Stimulated activated CD8-positive, alpha-beta memory T cell treated with anti-CD3 and anti-CD28 coated beads, Interleukin-15, amount 100 ng/mL, for 1 hour (primary cell): Measurements from ENCODE around the gene CDK3.
"Not testable (repeated sequence)": the region's sequence is repeated elsewhere in the genome, so short reads cannot be mapped to it uniquely, and the experiment has no call there.

Experiments used
- DNase-seq: peaks from one replicate; pipeline ENCODE4 v3.0.0-alpha.2; 2020; ENCODE audit warnings: low read depth

Gene CDK3

DNA sequence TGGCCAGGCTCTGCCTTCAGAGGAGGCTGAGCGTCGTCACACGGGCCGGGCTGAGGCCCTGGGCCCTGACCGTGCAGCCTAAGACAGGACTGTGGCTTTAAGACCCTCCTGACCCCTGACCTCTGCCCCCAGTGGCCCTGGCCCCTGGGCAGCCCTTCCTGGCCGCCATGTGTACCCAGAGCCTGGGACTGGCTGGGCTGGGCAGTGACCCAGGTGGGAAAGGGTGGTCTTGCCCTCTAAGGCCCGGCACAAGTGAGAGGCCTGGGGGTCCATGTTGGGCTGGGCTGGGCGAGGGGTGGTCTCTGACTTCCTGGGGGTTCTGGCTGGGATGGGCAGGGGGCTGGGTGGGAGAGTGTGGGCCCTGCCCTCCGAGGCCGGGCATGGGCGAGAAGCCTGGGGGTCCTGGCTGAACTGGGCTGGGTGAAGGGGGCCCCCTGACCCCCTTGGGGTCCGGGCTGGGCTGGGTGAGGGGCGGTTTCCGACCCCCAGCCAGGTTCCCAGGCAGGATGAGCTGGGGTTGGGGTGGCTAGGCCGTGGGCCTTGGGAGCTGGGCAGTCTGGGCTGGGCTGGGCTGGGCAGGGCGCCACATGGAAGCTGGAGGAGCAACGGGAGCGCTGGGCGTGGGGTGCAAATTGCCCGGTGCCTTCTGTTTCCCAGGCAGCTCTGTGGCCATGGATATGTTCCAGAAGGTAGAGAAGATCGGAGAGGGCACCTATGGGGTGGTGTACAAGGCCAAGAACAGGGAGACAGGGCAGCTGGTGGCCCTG lies at the start of gene CDK3:
Gene CDK3 (plus strand): TSS at position 101 of the 767 bp plus-strand sequence. CDS start 571 bp downstream, at position 672.
- DNase-seq = no peak

DNA sequence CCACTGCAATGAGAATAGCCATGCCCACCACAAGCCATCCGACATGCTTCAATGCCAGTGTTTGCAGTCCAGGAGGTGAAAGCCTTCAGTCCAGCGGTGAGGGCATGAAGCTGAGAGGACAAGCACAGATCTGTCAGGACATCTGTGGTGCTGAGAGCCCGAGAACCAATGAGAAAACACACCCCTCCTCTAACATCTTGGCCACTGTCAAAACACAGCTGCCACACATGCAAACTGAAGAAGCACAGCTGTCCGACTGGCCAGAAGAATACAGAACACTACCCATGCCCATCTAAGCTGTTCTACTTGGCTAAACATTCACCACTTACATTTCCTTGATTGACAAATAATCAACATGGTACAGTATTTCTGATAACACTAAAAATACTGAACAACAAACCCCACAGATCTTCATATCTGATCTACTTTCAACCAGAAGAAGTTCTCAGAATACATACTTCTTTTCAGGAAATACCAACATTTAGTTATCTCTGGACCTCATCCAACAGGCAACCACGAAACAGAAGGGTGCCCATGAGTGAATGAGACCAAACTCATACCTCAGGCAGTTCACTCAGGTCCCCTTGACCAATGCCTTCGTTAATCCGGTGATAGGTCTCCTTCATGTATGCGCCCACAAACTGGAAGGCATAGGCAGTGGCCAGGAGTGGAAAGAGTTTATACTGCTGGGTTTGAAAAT lies 49.6 kb upstream of the CDK3 start:
- no peak for DNase-seq

DNA sequence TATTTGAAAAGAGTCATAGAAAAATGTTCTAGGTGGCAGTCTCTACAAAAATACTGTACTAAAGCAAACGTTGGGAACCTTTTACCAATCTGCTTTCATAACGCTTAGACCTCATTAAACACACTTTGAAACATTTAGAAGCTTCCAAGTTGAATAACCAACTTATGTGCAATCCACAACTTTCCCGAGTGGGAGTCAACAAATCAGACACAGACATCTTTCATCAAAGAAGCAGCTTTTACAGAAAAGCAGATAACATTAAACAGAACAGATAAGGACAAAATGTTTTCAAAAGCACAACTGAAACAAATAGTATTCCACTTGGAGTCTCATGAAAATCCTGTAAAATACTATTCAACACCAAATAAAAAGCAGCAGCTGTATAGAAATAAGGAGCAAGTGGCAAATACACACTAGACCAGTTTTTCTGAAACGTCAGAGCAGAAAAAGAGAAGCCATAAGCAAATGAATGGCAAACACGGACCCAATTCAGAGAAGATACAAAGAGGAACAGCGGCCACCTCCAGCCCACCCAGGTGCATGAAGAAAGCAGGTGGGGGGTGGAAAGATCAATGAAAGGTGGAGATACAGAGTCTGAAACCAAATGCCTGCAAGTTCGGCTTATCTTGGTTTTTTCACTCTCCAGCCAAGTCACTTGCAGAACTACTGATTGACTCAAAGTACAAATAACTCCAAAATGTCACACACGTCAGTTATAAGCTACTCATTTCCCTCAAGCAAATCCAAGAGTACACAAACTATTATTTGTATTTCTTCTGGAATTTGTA lies 41.4 kb upstream of the CDK3 start:
- no peak for DNase-seq

DNA sequence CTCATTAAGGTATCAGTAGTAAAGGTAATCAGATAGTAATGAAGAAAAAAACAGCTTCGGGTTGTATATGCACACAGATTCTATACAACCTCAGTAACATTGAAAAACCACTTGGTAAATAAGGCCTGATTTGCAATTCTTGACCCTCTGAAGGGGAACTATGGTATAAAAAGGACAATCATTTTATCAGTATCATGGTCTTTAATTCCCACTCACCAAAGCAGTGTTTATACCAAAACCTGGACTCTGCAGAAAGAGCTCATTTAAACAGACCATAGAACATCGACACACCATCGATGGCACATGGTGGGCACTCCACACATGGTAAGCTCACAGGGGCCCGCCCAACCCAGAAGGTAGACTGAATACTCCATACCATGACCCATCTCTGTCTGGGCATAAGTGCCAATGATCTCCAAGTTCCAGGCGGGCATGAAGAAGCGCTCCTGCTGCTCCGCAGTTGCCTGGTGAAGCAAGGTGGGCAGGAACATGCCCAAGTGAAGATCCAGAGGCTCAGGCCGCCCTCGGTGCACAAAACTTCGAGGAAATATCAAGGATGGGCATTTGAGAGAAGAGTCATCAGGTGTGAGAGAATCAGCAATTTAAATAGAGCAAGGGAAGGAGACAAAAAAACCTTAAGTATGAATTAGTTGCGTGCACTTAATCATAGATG lies 40.7 kb upstream of the CDK3 start:
- no peak for DNase-seq

DNA sequence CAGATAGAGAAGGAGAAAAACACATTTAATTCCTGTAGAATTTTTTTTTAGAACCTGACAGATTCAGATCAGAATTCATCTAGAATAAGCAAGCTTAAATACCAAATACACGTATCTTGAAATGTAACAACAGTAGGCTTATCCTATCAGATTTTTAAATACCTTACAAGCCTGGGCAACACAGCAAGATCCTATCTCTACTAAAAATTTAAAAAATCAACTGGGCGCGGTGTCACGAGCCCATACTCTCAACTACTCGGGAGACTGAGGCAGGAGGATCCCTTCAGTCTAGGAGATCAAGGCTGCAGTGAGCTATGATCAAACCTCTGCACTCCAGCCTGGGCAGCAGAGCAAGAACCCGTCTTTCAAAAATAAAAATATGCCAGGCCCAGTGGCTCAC lies 35.2 kb upstream of the CDK3 start:
- no peak for DNase-seq

DNA sequence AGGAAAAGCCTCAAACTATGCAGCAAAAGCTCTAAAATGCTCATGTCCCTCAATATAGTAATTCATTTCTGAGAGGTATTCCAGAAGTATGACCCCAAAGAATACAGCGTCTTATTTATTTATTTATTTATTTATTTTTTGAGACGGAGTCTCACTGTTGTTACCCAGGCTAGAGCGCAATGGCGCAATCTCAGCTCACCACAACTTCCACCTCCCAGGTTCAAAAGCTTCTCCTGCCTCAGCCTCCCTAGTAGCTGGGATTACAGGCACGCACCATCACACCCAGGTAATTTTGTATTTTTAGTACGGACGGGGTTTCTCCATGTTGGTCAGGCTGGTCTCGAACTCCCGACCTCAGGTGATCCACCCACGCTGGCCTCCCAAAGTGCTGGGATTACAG lies 31.6 kb upstream of the CDK3 start:
- DNase-seq = not testable (repeated sequence)

DNA sequence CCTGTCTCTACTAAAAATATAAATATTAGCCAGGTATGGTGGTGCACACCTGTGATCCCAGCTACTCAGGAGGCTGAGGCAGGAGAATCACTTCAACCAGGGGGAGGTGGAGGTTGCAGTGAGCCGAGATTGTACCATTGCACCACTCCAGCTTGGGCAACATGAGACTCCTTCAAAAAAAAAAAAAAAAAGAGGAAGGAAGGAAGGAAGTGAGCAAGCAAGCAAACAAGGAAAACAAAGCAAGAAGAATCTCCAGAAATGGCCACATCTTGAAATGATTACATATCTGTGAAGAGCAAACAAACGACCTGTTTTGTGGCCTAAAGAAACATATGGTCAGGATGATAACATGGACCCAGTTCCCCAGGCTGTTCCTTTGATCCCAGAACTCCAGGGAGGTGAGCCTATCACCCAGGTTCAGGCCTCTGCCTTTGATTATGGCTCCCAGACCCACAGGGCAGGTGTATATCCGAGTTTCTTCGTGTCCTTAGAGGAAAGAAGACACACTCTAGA lies 30.6 kb upstream of the CDK3 start:
- DNase-seq = no peak

DNA sequence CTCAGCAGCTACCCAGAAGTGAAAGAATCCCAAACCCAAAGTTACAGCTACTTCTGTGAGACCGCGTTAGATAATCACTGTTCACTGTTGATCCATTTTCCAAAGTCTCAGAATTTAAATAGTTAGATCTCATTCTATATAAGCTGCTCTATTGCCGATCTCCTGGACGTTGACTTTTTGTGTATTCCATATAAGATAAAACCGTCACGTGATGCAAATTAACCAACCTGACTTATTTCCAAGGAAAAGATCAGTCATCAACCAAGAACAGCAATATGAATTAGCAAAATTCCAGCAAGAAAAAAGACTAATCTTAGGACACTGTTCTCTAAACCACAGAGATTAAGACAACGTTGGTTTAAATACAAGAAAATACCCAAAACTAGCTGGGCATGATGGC lies 30.0 kb upstream of the CDK3 start:
- no peak for DNase-seq

DNA sequence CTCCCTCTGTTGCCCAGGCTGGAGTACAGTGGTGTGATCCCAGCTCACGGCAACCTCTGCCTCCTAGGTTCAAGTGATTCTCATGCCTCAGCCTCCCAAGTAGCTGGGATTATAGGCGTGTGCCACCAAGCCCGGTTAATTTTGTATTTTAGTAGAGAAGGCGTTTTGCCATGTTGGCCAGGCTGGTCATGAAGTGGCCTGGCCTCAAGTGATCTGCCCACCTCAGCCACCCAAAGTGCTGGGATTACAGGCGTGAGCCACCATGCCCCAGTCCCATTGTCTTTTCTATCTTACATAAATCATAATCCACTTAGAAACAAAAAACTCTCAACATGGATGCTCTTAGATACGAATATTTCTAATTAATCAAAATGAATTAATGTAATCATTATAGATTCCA lies 25.5 kb upstream of the CDK3 start:
- DNase-seq = not testable (repeated sequence)

DNA sequence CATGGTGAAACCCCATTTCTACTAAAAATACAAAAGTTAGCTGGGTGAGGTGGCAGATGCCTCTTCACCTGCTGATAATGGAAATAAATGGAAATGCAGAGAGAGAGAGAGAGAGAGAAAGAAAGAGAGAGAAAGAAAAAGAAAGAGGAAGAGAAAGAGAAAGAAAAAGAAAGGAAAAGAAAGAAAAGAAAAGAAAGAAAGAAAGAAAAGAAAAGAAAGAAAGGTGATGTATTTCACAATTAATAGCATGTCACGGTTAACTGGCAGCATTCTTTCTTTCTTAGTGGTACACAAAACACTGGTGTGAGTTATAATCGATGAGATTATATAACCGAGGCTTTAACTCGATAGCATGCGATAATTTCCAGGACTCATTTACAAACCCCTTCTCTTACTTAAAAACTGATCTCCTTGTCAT lies 24.9 kb upstream of the CDK3 start:
- no peak for DNase-seq

DNA sequence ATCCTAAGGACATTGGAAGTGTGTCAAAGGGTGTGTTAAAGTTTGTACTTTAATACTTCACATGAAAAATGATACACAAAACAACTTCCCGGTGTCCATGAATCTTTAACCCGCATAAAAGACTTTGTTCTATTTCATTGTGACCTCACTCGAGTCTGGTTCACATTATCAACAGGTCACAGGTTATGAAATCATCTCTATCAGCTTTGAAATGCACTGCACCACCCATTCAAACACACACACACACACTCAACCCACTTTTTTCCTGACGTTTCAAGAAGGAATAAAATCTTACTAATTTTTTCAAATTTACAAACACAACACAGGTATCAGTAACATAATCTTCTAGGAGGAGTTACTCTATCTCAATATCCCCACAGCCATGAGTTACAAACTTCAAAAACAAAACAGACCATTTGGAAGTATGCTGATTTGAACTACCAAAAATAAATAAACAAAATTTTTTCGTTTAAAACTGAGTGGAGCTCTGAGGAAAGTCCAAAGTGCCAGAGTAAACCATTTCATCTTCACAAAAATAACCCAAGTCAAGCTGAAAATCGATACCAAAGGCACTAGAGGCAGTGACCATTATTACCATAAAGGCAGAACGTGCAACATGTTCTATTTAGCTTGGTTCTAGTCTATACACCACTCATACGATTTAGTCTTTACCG lies 24.3 kb upstream of the CDK3 start:
- no peak for DNase-seq

DNA sequence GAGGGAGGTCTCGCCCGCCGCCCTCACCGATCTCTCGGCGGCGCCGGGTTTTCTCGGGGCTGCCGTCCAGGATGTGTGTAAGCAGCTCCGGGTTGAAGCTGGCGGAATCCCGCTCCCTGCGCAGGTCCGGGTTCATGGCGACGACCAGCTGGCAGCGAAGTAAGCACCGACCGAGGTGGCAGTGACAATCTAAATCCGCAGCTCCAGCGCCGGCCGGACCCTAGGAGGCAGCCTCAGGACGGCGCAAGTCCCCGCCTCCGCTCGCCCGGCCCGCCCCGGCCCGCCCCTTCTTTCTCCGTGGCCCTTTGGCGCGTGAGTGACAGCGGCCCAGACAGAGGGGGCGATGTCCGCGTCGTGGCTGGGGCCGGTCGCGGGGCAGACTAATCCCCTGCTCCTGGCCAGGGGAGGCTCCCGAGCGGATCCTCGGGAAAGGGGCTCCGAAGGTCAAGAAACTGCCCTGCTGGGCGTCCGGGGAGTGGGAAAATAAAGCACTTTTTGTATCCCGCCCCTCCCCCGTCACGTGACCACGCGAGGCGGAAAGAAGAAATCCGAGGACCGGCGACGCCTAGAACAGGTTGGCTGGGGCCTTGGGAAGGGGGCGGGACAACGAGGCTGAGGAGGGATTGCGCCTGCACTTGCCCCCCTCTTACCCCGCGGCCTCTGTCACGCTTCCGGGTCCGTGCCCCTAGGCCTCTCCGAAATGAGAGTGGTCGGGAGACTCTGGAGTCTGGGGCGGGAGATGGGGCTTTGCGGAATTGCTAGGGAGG lies 21.5 kb upstream of the CDK3 start, which contains the start of the genes ACOX1 and TEN1:
Gene ACOX1 (minus strand): TSS at position 229 of the 767 bp plus-strand sequence. CDS start 93 bp downstream, at position 136.
Gene TEN1 (plus strand): TSS at position 303 of the 767 bp plus-strand sequence. CDS start 6,953 bp downstream, outside the sequence.
- peak; percentile 94 for DNase-seq

DNA sequence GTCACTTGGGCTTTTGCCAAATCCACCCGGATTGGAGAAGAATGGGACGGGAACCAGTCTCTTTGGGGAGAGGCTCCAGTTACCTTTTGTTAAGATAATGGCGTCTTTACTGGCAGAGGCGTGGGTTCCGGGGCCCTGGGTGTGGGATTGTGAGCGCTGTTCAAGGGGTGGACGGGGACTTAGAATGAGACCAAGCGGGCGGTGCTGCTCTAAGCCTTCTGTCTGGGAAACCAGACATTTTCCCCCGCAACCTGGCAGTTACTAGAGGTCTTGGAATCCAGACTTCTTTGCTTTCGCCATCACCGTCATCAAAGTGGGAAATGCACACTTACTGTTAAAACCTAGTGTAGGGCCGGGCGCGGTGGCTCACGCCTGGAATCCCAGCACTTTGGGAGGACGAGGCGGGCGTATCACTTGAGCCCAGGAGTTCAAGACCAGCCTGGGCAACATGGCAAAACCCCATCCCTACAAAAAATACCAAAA lies 20.9 kb upstream of the CDK3 start:
- no peak for DNase-seq

DNA sequence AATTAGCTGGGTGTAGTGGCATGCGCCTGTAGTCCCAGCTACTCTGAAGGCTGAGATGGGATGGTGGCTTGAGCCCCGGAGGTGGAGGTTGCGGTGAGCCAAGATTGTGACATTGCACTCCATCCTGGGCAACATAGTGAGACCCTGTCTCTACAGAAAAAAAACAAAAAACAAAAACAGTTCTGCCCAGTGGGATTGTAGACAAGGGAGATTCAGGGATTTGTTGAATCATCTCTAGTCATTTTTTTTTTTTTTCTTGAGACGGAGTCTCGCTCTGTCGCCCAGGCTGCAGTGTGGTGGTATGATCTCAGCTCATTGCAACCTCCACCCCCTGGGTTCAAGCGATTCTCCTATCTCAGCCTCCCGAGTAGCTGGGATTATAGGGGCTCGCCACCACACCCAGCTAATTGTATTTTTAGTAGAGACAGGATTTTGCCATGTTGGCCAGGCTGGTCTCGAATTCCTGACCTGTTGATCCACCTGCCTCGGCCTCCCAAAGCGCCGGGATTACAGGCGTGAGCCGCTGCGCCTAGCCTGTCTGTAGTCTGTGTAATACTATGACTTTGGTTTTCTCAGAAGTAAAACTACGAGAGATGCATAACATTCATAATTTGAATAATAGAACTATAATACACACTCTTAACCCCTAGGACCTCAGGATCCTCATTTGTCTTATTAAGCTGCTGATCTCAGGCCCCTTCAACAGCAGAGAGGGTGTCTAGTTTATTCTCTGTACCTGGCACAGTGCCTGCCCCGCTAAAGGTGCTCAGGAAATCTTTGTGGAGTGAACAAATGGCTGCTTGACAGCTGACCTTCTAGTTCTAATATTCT lies 20.3 kb upstream of the CDK3 start:
- DNase-seq = no peak

DNA sequence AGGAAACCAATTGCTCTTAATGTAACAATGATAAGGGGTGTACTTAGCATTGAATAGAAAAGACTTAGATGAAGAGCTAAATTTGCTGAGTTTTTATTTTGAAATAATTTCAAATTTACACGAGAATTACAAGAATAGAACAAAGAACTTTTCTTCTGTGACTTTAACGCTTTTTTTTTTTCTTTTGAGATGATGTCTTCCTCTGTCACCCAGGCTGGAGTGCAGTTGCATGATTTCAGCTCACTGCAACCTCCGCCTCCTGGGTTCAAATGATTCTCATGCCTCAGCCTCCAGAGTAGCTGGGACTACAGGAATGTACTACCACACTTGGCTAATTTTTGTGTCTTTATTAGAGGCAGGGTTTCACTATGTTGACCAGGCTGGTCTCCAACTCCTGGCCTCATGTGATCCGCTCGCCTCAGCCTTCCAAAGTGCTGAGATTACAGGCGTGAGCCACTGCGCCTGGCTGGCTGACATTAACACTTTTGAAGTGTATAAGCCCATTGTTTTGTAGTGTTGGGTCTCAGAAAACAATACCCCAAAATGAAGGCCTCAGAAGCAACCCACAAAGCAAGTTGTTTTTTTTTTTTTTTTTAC lies 19.5 kb upstream of the CDK3 start:
- no peak for DNase-seq

DNA sequence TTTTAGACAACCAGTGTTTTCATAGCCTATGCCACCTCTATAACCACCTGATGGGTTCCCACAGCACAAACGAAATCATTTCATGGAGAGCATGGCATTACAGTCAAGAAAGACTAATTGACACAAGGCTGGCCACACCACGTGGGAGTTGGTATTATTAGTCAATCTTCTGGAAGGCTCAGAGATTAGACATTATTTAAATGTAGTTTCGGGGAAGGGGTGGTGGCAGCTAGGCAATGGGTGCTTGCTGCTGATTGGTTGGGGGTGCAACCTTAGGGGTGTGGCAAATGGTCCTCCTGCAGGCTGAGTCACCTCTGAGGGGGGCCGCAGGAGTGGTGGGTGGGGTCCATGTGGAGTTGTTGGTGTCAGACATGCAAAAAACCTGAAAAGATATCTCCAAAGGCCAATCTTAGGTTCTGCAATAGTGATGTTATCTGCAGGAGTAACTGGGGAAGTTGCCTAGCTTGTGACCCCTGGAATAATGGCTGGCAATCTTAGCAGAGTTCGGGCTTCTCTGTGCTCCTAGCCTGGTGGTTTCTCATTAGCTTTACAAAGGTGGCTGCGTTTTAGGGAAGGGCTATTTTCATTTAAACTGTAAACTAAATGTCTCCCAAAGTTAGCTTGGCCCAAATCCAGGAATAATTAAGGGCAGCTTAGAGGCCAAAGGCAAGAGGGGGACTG lies 17.0 kb upstream of the CDK3 start:
- no peak for DNase-seq

DNA sequence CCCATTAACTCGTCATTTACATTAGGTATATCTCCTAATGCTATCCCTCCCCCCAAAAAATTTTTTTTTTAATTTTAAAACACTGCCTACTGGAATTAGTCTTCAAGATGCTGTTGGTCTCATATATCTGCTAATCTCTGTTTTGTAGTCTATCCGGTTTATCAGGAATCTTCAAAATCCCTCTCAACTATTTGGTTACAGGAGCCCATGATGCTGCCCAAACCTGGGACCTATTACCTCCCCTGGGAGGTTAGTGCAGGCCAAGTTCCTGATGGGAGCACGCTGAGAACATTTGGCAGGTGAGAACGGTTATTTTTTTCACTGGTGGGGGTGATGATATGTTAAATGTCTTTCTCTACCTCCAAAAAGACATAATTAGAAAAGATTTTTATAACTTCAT lies 14.7 kb upstream of the CDK3 start:
- no peak for DNase-seq

DNA sequence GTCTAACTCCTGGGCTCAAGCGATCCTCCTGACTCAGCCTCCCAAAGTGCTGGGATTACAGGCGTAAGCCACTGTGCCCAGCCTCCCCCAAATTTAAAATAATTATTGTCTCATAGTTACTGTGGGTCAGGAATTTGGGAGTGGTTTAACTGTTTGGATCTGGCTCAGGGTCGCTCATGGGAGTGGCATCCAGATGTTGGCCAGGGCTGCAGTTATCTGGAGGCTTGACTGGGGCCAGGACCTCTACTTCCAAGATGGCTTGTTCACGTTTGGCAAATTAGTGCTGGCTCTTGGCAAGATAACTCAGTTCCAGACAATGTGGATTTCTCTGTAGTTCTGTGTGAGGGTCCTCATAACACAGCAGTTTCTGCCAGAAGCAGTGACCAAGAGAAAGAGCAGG lies 13.6 kb upstream of the CDK3 start:
- no peak for DNase-seq
